GM19023 (cell line): ENCODE results near the gene MALSU1.

ENCODE experiments used
- ATAC-seq: cut with Tn5 transposase; IDR thresholded peaks from one replicate; pipeline ENCODE4 v1.9.1; 2021; ENCODE audit warnings: mild to moderate bottlenecking, moderate library complexity; ENCODE audit not compliant: unreplicated experiment

The MALSU1 gene

DNA sequence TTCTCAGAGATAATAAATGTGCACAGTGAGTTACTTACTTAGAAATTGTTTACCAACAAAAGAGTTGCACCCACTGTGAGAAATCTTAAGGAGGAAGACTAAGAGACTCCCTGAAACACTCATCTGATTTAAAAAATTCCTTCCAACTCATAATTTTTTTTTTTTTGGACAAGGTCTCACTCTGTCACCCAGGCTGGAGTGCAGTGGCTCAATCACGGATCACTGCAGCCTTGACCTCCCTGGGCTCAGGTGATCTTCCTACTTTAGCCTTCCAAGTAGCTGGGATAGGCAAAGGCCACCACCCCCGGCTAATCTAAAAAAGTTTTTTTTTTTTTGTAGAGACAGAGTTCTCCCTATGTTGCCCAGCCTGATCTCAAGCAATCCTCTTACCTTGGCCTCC, 36.0 kb downstream of the MALSU1 start:
- no peak for ATAC-seq

DNA sequence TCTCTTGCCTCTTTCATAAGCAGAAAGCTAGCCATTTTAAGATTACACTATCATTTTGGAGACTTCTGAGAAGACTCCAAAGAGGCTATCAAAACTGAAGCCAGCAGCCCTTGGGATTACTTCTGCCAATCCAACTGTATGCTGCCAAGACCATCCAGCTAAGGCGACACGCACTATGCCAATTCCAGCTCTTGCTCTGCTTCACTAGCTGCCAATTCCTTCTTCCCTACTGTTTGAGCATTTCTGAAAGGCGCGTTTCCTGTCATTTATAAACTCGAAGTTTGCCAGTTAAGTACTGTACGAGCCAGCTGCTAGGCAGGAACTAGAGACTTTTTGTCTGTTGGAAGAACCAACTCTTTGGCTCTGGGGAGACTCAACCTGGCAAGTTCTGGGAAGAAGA, 36.5 kb downstream of the MALSU1 start:
- ATAC-seq: no peak

DNA sequence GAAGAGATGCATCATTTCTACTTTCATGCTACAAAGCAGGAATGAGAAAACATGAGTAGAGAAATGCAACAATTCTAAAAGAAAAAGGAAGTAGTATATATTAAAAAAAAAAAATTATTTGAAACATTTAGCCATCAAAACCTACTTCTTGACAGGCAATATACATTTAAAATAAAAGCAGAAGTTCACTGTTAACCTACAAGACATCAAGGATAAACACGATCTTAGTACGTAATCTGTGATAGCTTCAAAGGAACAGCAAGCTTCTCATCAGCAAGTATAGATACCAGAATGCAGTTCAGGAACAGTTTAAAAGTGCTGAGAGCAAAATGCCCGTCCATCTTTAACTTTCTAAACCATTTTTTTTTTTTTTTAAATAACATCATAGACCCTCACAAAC, 36.9 kb downstream of the MALSU1 start:
- ATAC-seq: no peak

DNA sequence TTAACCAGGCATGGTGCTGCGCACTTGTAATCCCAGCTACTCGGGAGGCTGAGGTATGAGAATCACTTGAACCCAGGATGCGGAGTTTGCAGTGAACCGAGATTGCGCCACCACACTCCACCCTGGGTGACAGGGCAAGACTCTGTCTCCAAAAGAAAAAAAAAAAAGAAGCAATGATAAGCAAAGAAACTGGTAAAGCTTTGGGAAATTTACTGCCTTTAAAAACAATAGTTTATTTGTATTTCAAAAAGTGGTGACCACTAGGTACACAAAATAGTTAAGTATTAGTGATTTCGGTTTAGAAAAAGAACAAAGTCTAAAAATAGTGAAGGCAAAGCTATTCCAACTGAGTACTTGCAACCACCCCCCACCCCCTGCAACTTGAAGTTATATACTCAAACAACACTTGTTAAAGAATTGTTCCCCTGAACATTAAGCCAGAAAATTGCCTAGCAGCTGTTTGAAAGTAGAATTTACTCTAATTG, 37.7 kb downstream of the MALSU1 start:
- no peak for ATAC-seq

DNA sequence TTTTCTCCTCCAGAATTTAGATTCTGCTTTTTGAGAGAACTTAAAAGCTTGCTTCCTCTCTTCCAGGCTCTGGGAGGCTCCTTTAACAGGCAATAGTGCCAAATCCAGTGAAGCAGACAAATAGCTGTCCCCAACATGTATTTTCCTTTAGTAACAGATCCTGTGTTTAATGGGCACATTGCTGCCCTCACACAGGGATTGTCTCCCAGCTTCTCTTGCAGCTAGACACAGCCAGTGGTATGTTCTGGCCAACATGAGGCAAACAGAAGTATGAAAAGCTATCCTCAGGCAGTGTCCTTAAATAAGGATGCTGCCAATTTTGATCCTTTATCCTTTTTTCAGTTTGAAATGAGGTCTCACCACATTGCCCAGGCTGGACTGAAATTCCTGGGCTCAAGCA, 38.2 kb downstream of the MALSU1 start:
- ATAC-seq: no peak

DNA sequence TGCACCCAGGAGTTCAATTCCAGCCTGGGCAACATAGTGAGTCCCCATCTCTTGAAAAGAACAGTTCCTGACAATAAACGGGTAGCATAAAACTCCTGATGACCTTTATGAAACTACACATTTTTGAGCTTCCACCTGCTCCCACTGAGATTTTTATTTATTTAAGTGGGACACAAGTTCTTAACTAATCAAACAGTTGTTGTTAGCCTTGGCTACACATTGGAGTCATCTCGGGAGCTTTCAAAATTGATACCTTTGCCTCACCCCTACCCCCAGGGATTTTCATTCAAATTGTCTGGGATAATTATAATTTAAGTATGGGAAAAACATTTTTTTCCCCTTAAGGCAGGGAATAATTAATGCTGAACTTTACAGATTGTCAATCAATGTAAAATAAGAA, 39.3 kb downstream of the MALSU1 start:
- ATAC-seq: no peak

DNA sequence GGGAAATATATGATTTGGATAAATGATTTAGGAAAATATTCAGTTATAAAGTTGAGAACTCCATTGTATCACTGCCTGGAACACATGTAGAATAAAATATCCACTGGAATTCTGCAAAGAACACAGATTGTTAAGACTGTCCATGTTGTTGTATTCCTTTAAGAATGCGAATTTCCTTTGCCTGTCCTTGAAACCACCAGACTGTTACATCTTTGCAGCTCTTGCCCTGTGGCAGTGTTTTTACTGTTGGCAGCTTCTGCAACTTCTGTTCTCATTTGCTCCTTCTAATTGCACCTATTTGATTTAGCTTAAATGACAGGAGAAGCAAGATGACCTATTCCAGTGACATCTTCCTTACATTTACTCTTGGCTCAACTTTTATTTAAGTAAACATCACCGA, 39.7 kb downstream of the MALSU1 start:
- ATAC-seq: no peak

DNA sequence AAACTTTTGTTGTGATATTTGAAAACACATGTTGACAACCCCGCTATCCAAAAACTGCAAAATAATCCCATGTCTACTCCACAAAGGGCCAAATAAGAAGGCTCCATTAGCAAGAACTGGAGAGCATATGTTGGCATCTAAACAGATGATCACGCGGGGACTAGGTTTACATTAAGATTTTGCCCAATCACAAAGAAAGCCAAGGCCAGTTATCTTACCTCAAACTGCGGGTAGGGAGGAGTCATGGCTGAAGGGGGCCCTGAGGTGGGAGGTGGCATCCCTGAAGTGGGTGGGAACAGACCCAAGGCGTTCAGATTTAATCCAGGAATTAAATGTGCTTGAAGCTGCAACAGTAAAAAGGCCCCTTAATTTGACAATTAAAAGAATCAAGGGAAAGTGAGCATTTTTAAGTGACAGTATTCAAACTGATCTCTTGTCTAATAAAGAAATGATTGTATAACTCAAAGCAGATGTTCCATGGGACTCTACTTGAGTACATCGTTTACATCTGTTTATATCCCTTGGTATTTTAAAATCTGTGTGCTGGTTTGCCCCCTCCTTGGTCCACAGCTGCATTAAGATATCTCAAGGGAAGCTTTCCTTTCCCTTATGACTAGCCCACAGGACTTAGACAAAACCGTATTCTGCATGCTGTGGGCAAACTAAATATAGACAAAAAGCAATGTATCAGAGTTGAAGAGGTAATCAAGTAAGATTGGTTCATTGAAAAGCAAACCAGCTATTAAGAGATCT, 42.9 kb downstream of the MALSU1 start:
- no peak for ATAC-seq

DNA sequence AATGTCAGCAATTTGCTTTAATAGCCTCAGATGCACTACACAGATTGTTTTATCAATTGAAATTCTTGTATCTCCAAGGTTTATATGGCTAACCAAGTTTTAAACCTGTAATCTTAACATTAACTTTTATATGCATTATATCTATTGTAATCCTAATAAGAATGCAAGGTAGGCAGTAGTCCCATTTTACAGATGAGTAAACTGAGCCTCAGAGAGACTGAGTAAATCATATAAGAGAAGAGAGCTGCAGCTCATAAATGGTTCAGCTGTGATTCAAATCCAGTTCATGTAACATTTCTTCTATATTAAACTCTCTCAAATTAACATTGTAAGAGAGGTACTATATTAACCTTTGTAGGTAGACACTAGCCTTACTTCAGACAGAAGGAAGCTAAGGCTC, 44.0 kb downstream of the MALSU1 start:
- no peak for ATAC-seq

DNA sequence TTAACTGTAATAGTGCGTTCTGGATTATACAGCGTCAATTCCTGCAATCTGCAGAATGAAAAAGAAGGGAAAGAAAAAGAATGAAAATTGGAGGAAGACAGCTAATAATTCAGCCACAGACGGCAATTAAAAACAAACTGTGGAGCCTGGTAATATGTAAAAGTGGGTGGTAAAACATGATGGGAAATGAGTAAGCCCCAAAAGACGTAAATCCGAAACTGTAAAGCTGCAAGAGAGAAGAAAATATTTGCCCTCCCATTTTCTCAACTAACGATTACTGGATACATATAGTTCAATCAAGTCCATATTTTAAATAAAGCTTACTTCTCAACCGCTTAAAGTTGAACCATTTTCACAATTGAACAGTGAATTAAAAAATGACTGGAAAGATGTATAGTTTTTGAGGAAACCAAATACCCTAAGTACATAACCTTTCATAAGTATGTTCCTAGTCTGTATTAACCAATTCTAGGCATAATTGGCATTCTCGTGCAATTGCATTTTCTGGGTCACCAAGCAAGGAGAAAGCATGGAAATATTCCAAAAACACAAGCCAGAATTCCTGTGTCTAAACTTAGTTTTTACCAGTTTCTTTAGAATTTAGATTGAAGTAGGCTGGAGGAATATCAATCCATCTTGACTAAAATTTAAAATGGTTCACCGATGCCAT, 44.8 kb downstream of the MALSU1 start:
- no peak for ATAC-seq

DNA sequence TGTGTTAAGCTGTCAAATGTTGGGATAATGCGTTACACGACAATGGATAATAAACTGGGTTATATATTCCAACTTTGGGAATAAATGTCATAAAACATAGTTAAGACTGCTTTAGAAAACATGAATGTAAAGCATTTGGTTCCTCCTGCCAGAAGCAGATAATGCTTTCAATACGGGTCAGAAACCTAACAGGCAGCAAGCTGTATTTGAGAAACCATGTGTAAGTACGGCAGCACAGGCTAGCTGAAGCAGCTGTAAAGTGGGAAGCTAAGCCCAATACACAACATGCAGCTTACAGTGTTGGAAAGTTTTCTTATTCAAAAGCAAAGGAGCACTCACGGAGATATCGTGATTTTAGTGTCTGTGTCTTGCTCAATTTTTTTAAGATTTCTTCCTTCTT, 46.5 kb downstream of the MALSU1 start:
- no peak for ATAC-seq

DNA sequence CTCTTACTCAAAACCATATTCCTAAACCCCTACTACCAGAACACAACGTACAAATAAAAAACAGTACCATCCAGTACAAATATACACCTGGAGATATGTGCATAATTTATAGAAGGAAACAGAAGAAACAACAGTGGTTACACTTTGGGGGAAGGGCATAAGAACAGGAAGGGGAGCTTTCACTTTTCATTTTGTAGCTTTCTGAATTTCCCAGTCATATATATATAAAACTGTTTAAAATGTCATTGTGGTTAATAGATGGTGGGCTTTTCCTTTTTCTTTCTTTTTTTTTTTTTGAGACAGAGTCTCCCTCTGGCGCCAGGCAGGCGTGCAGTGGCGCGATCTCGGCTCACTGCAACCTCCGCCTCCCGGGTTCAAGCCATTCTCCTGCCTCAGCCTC, 47.2 kb downstream of the MALSU1 start:
- ATAC-seq: no peak

DNA sequence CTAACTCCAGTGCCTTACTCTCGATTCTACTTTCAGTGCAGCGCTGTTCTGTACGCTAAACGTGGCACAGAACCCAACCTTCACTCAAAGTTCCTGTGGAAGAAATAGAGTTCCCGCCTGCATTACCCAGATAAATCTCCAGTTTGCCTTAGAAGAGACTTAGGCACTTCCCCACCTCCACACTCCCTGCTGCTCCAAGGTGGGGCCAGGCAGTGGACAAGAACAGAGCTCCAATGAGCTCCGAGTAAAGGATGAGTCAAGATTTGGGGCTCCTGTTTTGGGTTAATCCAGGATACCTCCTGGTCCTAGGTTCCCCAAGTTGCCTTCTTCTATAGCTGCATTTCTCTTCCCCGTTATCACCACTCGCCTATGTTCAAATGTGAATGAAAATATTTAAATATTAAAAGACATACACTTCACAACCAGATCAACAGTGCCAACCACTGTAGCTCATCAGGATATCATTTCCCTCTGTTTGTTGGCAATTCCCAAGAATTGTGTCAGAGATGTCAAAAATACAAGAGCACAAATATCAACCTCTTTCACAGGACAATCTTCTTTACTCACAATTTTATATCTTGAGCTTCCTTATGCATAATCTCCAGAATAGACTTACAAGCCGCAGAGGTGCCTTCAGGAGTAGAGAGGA, 48.0 kb downstream of the MALSU1 start:
- no peak for ATAC-seq

DNA sequence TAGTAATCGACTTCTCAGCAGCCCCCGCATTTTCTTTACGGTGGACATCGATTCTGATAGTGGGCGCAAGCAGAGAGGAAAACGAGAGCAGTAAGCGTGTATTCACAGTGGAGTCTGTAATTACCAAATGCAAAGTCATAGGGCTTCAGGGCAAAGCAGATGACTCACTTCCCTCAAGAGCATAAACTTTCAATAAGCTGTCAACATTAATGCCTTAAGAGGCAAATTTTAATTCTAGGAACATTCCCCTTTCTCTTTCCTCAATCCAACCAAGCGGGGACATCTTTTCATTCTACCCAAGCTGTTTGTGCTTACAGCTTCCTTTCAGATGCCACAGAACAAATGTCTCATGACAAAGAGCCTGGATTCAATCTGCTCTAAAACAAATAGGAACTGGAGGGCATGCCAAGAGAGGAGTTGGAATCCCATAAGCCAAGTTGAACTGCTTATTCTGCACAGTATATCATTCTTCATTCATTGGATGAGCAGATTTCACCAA, 48.6 kb downstream of the MALSU1 start:
- ATAC-seq: no peak

DNA sequence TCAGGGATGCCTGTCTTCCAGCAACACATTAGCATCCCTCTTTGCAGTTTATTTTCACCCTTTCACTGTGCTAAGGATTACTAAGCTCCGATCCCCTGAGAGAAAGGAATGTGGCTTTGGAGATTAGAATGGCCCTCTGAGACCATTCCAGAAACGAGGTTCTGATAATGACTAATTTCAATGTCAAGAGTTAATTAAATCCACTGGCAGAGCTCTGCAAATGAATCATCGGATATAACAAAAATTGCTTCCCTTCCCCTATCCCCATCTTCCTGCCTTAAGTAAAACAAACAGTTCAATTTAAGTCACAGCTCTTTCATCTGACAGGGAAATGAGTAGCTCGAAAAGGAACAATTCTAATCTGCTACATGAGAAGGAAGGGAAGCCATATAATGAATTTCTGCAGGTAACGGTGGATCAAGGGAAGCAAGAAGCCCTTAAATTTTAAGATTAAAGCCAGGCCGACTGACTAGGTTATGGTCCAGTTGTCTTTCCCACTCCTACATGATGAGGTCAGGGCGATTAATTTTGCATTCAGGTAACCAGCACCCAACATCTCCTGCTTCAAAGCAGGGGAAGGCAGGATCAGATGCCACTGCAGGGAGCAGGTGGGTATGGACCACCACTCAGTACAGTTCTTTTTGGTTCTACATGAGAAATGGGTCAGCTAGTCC, 50.5 kb downstream of the MALSU1 start:
- ATAC-seq: no peak

DNA sequence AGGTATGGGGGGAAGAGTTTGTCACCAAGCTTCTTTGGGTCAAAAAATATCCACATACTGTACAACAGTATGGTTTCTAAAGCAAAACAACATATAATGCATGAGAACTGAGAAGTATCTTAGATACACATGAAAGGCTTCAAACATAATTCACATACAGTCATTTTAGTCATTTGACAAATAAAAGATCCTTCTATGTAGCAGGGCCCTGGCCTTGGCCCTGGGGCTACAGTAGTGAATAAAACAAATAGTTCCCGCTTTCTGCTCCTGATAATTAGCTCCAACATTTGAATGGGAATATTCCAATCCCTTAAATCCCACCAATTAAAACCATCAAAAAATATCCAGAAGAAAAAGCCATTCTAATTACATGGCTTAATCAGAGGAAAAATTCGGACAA, 51.3 kb downstream of the MALSU1 start:
- no peak for ATAC-seq

DNA sequence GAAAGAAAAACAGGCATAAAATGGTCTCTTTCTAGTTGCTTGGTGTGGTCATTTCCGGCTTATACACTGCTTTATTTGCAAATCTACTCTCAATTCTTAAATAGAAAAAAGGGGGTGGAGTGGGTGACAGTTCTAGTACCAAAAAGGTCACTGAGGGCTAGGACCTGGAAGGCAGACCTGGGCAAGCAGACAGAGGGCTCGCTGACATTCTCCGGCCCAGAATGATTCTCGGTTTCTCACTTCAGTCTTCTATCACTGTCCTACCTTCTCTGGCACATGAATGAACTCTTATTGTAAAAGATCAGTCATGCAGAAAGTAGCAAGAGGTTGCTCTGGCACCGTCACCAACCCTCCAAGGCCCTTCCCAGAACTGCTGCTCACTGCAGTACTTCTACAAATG, 54.0 kb downstream of the MALSU1 start:
- no peak for ATAC-seq

DNA sequence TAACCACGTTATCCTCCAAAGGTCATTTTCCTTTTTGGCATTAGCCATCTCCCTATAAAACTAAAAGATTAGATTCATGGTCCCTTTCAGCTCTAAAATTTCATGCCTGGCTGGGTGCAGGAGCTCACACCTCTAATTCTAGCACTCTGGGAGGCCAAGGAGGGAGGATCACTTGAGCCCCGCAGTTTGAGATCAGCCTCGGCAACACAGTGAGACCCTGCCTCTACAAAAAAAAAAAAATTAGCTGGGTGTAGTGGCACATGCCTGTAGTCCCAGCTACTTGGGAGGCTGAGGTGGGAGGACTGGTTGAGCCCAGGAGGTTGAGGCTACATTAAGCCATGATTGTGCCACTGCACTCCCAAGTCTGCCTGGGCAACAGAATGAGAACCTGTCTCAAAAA, 57.0 kb downstream of the MALSU1 start:
- no peak for ATAC-seq

DNA sequence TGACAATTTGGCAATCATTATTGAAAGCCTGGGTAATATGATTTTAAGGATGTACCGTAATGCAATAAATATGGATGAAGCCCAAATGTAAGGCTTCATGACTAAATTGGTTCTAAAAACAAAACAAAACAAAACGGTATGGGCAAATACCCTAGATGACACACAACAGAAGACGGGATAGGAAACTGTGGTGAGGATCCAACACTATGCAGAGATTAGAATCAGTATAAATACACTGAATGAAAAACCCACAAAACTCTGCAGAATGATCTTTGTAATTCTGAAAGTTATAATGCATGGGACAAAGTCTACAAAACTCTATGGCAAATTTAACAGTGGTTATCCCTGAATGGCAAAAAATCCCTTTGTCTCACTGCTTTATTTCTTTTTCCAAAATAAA, 57.6 kb downstream of the MALSU1 start:
- ATAC-seq: no peak

DNA sequence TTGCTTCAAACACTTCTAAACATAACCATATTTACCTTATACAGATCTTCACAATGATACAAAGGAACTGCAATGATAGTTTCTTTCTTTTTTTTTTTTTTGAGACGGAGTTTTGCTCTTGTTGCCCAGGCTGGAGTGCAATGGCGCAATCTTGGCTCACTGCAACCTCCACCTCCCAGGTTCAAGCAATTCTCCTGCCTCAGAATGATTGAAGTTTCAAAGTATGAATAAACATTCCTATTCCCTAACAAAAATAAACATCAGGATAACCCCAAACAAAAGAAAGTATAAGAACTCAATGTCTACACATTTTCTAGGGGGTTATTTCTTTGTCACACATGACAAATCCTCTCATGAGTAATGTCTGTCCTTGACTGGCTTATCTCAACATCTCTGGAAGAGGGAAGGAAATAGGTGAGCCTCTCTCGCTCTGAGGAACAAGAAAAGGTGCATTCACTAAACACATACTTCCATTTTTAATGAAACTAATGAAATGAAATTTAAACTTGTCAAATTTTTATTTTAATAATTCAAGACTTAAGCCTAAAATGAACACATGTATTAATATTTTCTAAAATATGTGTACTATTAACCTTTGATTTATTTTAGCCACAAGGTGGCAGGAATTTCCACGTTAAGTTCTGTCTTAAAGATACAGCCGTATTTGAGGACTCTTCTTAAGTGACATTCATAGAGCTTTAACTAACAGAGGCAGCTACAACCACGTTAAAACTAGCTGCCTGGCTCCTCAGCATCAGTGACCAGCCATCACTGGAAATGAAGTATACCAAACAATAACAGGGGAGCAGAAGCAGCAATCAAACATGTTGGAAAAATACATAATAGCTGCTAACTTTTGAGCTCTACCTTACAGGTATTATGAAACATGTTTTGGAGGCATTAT, 58.3 kb downstream of the MALSU1 start:
- no peak for ATAC-seq
